Right renal pelvis (tissue), 4 donors: Measurements from ENCODE around the gene ITPR1. TPM values are rescaled to one million over a fixed set of nuclear protein-coding genes. Genes with fewer than 3 reads are reported as not detected.

ENCODE experiments used
- DNase-seq, 4 donors: peaks; one replicate each; pipeline ENCODE4 v3.0.0-alpha.2; 2013; ENCODE audit warnings: low read depth in 4 of 4, low spot score in 3 of 4, missing footprints in 1 of 4
- polyA plus RNA-seq, 4 donors: library from polyadenylated mRNA; unstranded; fragments of 120-200 nt; gene quantifications; one replicate each; pipeline ENCODE4 v1.2.1, GENCODE V29; 2013; ENCODE audit not compliant: insufficient read length in 4 of 4

Gene ITPR1
- polyA plus RNA-seq, 4 donors, result 48.1 to 61.2 (median 53.4) TPM

DNA sequence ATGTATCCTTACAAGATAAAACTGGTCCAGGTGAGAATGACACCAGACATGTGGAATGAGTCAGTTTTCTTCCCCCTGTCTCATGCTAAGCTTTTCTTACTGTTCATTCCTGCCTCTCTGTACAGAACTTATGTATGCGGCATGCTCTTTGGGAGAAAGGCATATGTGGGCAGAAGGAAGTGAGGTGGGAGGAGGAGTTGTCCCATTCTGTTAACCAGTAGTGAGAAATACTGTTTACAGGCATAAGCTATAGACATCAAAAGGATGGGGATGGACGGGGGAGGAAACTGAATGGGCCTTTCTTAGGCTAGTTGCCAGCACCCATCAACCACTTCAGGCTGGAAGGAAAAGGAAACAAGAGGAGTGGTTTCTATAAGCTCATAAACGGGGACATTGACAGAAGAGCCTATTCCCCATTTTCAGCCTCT is 342.5 kb downstream of the ITPR1 start:
- DNase-seq, result no peak

DNA sequence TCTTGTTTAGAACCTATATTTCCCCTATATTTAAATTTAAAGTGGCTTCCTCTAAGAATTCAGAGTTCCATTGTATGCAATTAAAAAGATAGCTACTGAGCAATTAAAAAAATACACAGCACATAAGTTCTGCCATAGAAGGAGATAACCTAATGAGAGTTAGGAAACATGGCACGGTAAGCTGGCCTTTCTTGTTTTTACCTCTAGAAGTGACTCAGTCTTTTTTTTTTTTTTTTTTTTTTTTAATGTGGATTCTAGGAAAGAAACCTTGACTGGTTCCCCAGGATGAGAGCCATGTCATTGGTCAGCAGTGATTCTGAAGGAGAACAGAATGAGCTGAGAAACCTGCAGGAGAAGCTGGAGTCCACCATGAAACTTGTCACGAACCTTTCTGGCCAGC is 343.4 kb downstream of the ITPR1 start:
- no peak for DNase-seq

DNA sequence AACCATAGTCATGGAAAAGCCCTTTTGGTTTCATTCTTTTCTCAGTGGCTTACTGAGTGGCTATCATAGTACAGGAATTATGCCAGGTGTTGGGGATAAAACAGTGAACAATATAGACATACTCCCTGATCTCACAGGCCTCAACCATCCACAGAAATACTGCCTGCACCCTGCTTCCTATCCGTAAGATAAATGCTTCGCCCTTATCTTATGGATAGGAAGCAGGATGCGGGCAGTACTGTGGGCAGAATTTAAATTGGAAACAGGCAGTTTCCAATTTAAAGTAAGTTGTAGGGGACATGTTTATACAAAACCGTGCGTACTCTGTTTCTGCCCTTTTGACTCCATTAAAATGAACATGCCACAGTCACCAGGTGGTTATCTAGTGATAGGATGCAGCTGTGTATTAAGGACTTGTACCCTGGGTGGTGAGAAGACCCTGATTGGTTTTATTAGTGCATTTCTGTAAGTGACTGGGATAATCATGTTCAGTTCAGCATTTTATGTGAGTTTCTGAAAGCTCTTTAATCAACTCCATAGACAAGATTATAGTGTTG is 344.3 kb downstream of the ITPR1 start:
- no peak for DNase-seq

DNA sequence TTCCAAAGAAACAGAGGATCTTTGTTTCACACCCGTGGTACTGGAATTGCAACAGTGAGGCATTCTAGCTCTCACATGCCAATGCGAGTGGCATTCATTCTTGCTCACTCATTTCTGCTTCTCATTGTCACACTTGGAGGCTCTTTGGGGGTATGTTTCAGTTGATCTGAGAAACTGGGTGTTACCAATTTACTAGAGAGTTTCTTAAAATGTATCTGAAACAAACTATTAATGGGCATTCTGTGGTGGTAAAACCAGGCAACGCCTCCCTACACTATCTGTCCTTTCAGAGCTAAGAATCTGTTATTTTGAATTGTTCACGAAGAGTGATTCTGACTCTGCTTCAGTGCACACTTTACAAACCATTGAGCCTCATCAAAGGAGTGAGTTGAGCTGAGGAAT is 345.5 kb downstream of the ITPR1 start:
- DNase-seq, result no peak

DNA sequence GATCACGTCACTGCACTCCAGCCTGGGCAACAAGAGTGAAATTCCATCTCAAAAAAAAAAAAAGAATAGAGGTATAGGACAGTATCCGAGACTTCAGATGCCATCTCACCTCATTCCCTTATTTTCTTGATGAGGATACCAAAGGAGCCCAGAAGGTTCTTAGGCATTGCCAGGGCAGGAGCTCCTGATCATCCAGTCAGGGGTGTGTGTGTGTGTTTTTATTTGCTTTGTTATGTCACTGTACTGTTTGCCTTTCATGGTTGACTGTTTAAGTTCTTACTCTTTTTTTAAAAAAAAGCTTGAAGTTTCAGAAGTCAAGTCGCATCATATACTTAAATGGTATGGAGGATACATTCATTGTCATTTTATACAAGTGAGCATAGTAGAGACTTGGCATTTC is 346.1 kb downstream of the ITPR1 start:
- DNase-seq, result no peak

DNA sequence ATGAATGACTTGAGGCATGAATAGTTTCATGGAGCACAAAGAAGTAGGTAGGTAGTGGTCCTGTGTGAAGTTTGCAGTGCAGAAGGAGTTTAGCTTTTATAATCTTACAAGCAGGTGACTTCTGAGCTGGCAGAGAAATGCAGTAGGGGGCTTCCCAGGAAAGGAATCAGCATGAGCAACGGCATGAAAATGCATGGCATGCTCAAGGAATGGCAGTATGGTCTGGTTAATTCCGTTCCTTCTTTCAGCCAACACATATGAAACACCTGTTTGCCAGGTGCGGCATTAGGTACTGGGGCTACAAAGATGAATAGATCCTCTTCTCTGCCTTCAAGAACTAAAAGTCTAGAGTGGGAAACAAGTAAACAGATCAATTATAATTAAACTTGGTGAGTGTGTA is 348.1 kb downstream of the ITPR1 start:
- DNase-seq, result no peak

DNA sequence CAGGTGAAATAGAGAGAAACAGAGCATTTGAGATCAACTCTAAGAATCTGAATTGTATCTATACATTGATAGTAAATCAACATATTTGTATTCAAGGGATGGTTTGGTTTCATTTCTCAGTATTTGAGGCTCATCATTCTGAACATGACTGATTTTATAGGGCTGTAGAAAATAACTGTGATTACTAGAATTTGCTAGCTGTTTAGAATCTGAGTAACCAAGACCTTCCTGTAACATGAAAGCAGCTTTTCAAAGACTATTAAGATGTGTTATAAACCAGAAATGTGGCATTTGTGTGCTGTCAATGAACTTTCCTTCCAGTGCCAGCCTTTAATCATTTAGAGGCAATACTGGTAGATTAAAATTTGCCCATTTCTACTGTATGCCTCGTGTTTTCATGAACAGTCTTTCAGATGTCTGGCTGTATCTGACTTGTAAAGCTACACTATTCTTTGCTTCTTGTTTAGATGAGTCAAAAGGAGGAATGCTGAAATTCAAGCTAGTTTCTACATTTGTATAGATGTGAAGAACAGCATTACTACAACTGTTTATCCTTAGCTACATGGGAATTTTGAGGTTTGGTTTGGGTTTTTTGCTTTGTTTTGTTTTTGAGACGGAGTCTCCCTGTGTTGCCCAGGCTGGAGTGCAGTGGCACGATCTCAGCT is 348.8 kb downstream of the ITPR1 start:
- no peak for DNase-seq

DNA sequence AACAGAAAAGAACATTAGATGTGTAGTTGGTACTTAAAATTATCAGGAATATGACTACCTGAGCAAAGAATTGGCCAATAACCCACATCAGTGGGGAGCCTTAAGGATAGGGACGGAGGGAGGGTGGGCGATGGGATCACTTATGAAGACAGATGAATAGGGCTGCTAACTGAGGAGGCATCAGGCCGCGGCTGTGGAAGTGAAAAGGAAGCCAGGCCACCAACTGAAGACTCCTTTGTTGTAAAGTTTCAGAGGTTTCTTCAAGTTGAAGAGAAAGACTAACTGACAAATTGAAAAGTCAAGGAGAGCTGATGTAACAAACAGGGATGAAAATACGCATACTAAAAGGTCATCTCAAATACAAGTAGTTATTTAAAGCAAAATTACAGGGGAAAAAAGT is 350.5 kb downstream of the ITPR1 start:
- DNase-seq, result no peak

DNA sequence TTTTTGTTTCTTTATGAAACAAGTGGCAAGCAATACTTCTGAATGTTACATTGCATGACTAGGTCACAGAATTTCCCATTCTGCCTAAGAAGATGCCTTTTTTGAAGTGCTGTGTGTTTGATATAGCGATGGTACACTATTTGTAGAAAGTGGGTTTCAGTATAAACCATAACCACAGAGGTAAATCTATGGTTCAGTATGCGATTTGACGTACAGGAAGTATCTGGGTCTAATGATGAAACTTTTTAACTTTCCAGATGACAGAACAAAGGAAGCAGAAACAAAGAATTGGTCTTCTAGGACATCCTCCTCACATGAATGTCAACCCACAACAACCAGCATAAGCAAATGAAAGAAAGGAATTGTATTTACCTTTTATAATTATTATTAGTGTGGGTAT is 352.7 kb downstream of the ITPR1 start:
- DNase-seq, result no peak

DNA sequence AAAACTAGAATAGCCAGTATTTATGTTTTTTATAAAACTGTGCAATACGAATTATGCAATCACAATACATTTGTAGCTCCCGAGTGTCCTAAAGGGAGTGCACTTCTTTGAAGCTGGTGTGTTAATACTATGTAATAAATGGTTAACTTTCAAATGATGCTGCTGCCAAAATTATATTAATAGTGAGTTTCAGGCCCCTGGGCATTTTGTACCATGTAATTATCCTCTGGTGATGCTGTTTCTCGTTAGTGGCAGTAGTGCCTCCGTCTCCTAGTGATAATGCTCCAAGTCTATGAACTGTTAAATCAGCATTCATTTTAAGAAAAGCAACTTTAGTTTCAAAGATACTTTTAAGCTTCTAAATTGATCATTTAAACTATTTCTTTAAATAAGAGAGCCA is 353.4 kb downstream of the ITPR1 start:
- no peak for DNase-seq

DNA sequence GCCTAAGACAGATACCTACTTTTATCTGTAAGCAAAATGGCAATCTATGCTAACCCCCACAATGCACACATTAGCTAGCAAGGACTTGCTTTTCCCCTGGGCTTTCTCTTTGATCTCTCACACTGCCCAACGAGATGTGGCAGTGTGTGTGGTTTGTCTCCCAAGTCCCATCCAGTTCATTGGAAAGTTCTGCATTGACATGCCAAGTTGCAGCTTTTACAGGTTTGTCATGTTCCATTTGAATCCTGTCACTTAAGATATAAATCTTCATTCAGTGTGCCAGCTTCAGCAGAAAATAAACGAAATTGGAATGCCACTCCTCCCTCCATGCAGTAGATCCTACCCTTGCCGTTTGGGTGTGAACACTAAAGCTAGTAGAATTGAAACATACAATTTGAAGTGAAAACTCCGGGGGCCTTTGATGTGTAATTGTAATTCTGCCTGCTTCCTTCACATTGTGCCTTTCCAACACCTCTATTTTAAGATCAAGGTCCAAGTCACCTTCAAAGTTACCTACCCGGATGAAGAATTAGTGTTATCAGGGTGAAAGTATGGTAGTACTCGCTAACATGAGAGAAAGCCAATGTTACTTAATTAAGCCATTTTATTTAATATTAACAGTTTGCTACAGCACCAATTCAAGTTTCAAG is 355.2 kb downstream of the ITPR1 start:
- DNase-seq, result no peak

DNA sequence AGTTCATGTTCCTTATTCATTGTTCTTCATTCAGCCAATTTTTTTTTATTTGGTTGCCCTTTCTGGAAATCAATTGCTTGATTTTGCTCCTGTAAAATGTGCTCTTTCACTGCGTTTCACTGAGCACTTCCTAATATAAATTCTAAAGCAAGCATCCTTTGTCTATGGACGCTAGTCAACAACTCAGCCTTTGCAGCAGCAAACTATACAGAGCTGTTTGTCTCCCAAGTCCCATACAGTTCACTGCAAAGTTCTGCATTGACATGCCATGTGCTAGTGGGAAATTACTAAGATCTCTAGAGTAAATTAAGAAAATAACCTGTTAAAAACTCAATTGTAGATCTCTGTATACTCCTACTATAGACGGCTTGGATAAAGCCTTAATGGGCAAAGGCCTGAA is 356.0 kb downstream of the ITPR1 start:
- no peak for DNase-seq

DNA sequence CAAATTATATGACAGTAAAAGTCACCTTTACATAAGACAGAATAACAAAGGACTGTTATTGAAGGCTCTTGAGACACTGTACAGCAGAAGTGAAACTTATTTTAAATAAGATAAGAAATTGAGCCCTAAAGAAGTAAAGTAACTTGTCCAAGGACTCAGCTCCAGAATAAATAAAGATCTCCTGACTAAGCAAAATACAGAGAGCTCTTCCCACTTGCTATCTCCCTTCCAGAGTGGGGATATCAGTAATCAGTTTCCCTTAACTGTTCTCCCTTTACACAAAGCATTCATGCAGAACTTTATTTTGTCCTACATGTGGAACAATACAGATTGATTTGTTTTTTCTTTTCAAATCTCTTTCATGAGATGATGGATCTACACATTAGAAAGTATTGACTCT is 356.6 kb downstream of the ITPR1 start:
- no peak for DNase-seq

DNA sequence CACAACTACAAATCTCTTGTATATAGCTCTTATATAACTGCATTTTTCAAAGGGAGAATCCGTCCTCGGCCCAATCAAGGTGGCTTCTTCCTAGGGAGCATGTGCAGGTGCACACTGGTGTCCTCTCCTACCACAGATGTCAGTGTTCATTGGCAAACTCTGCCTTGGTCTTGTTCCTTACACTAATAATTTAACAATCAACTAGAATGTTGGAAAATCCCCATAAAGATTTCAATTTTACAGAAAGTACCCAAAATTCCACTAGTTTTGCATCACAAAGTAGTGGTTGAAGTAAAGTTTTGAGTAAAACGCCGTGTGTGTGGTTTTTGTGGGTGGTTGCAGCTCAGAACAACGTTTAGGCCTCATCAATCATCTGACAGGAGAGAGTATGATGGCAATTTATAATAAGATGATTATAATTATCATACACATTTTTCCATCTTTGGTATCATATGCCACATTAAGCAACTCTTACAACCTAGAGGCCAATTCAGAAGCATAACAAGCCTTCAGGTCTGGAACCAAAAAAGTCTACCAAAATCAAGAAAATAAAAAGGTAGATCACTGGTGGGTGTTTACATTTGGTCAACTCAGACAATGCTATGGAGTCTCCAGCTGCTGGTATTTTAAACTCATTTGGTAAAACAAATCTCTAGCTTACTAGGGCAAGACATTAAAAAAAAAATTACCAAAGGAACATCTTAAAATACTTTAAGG is 357.2 kb downstream of the ITPR1 start:
- DNase-seq, result no peak

DNA sequence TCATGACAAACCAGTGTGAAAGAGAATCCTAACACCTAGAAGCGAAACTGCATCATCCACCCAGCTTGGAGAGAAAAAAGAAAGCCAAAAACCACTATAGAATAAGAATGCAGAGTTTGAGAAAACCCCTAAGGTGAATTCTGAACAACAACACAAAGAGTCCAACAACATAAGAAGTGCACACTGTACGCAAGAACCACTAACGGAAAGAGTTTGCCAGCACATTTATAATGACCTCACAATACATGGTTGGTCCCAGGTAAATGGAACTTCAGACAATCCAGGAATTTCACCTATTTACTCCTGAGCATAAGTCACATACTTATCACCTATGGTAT is 357.7 kb downstream of the ITPR1 start:
- no peak for DNase-seq

DNA sequence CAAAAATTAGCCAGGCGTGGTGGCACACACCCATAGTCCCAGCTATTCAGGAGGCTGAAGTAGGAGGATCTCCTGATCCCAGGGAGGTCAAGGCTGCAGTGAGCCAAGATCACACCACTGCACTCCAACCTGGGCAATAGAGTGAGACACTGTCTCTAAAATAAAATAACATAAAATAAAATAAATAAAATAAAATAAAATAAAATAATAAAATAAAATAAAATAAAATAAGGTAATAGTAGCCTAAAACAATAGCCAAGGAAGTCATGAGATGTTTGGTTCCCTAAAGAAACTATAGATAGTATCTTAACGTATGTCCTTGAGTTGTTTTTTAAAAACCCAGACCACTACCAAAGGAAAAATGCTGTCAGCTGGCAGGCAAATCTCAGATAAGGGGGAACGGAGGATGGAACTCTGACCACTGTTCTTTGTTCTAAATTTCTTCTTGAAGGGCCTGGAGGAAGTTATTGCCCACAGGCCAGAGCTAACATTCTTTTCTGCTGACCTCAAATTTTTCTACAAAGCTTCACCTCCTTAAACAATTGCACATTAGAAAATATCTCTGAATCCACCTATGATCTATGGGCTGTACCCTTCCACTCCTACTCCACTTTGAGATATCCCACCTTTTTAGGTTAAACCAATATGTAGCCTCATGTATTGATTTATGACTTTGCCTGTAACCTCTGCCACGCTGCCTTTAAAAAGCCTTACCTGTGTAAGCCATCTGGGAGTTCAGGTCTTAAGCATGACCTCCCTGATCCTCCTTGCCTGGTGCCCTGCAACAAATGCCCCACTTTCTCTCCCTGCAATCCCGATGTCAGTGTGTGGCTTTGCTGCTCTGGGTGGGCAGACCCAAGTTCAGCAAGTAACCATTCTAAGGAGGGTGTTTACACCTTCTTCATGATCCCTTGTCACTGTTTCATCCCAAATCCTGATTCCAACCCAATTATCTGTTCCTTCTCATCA is 359.9 kb downstream of the ITPR1 start:
- DNase-seq, result no peak

DNA sequence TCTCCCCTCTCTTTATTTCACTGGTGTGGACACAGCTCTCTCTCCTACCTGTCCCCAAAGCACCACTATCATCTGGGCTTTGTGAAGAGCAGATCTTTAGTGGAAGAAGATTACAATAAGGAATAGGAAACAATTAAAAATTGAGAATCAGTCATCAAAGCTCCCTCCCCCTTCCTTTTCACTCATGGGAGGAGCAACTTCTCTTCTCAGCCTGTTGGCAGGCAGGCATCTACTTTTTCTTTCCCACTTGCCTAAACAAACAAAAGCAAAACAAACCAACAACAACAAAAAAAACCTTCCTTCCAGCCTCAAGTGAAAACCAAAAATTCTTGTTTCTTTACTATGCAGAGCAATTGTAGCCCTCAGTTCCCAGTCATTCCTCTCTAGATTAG is 360.6 kb downstream of the ITPR1 start:
- no peak for DNase-seq

DNA sequence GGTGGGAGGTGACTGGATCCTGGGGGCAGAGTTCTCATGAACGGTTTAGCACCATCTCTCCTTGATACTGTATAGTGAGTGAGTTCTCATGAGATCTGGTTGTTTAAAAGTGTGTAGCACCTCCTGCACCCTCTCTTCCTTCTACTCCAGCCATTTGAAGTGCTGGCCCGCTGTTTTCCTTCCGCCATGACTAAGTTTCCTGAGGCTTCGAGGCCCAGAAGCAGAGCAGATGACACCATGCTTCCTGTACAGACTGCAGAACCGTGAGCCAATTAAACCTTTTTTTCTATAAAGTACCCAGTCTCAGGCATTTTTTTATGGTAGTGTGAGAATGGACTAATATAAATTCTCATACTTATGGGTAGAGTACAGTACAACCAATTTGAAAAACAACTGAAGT is 362.5 kb downstream of the ITPR1 start:
- no peak for DNase-seq

DNA sequence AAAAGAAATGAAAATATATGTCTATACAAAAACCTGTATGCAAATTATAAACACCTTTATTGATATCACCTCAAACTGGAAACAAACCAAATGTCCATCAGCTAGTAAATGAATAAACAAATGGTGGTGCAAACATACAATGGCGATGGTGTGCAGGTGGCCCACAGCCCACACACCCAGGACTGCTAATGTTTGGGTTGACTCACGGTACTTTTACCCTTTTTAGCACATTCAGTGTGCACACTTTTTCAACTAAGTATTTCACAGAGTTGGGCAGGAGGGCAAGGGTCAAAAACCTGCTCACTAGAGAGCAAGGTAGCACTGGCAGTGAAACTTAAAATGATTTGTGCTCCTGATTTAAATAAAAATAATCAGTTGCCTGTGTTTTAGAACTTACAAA is 363.0 kb downstream of the ITPR1 start:
- no peak for DNase-seq

DNA sequence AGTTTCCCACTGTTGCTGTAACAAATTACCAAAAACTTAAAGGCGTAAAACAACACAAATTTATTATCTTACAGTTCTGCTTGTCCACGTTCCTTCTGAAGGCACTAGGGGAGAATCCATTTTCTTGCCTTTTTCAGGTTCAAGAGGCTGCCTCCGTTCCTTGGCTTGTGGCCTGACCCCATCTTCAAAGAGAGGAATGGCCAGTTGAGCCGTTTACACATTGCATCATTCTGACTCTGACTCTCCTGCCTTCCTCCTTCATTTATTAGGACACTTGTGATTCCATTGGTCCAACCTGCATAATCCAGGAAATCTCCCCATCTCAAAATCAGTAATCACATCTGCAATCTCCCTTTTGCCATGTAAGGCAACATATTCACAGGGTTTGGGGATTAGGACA is 363.4 kb downstream of the ITPR1 start:
- no peak for DNase-seq

DNA sequence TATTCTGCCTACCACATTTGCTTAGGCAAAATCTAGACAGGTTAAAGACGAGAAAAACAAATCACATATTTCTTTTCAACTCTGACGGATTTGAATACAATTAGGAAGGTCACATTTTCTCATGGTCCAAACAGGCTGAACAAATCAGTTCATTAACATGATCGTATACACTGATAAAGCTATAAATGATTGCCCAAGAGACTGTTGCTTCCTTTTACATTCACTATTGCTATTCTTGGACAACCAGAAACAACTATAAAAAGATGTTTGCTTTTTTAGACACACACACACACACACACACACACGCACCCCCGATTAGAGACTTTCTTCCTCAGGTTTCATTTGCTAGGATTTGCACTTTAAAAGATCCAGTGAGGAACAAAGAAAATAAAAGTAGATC is 363.8 kb downstream of the ITPR1 start:
- DNase-seq, result no peak
